NCI-H2107 treated with DMSO at 0.1 percent for 48 hours (cell line): ENCODE results near the gene CLOCK.

ENCODE experiments used
- DNase-seq: peaks from one replicate; lab custom pipeline; 2025; ENCODE audit not compliant: unreplicated experiment; lab: John Stamatoyannopoulos, UW

CLOCK gene

GRCh38 chr4:55424791-55425190 is 121.9 kb downstream of the CLOCK start:
- DNase-seq: no peak

GRCh38 chr4:55416176-55416575 is 130.5 kb downstream of the CLOCK start:
- DNase-seq: no peak

- DNase-seq: no peak
These were observed 135.1 kb downstream of the CLOCK start for GRCh38 chr4:55411621-55412020.

- no peak for DNase-seq
These were observed 136.3 kb downstream of the CLOCK start for GRCh38 chr4:55410431-55410830.

- DNase-seq: no peak
These were observed 137.1 kb downstream of the CLOCK start for GRCh38 chr4:55409468-55410171.

- no peak for DNase-seq
These were observed 138.9 kb downstream of the CLOCK start for GRCh38 chr4:55407764-55408163.

- DNase-seq: no peak
These were observed 139.6 kb downstream of the CLOCK start for GRCh38 chr4:55407119-55407518.

GRCh38 chr4:55406545-55406944 is 140.2 kb downstream of the CLOCK start:
- no peak for DNase-seq

GRCh38 chr4:55405073-55405472 is 141.6 kb downstream of the CLOCK start:
- DNase-seq: no peak

- no peak for DNase-seq
These were observed 147.1 kb downstream of the CLOCK start for GRCh38 chr4:55399581-55399980.

- no peak for DNase-seq
These were observed 147.7 kb downstream of the CLOCK start for GRCh38 chr4:55398966-55399365.

- no peak for DNase-seq
These were observed 148.2 kb downstream of the CLOCK start for GRCh38 chr4:55398461-55398860.

GRCh38 chr4:55397520-55398321 is 149.0 kb downstream of the CLOCK start:
- no peak for DNase-seq

- no peak for DNase-seq
These were observed 149.6 kb downstream of the CLOCK start for GRCh38 chr4:55397126-55397436.

- no peak for DNase-seq
These were observed 150.2 kb downstream of the CLOCK start for GRCh38 chr4:55396308-55397125.

- peak; percentile 36 for DNase-seq
These were observed 151.0 kb downstream of the CLOCK start, which contains the start of gene TMEM165 for GRCh38 chr4:55395529-55396307. Gene TMEM165, plus strand, starts transcription at chr4:55395957. Its CDS starts 233 bp downstream, at chr4:55396190.

GRCh38 chr4:55395218-55395528 is 151.5 kb downstream of the CLOCK start:
- no peak for DNase-seq

GRCh38 chr4:55393461-55394320 is 153.0 kb downstream of the CLOCK start:
- DNase-seq: no peak

- no peak for DNase-seq
These were observed 159.9 kb downstream of the CLOCK start for GRCh38 chr4:55386840-55387239.

GRCh38 chr4:55386073-55386472 is 160.6 kb downstream of the CLOCK start:
- DNase-seq: no peak
